Right atrium auricular region (tissue), 2 donors: ENCODE measurements around the gene CAVIN2. TPM values are rescaled to one million over a fixed set of nuclear protein-coding genes. Genes with fewer than 3 reads are reported as not detected.
A peak's percentile ranks its signal among the peaks of the same experiment; 100 is the strongest.

Experiments
- DNase-seq: peaks from one replicate; pipeline ENCODE4 v3.0.0-alpha.2; 2019; ENCODE audit warnings: low spot score
- H3K27ac ChIP-seq, 2 donors: fragments of 200-600 bp; sonication (generic); 1 replicate in 1 of 2; 2 replicates in 1 of 2; pipeline ENCODE4 v1.5.1; 2016 to 2019
- H3K27me3 ChIP-seq, 2 donors: fragments of 200-600 bp; sonication (generic); one replicate each; pipeline versions ENCODE4 v1.5.1 to v1.6.0; 2017 to 2019
- H3K36me3 ChIP-seq: fragments of 200-600 bp; sonication (generic); one replicate; pipeline ENCODE4 v1.5.1; 2016
- H3K4me1 ChIP-seq, 2 donors: fragments of 200-600 bp; sonication (generic); one replicate each; pipeline versions ENCODE4 v1.5.1 to v1.6.0; 2017 to 2019
- H3K4me3 ChIP-seq, 2 donors: fragments of 200-600 bp; sonication (generic); 1 replicate in 1 of 2; 2 replicates in 1 of 2; pipeline ENCODE4 v1.5.1; 2017 to 2019; ENCODE audit warnings: mild to moderate bottlenecking in 1 of 2, moderate library complexity in 1 of 2
- H3K9me3 ChIP-seq, 2 donors: fragments of 200-600 bp; sonication (generic); one replicate each; pipeline ENCODE4 v1.5.1; 2019
- CTCF ChIP-seq, 2 donors: fragments of 200-600 bp; sonication (generic); IDR thresholded peaks; one replicate each; pipeline ENCODE4 v1.5.1; 2019; ENCODE audit warnings: antibody characterized with exemption in 2 of 2
- total RNA-seq, 2 donors: library from RNA; depleted of rRNA; stranded (reverse); fragments of >200 nt; gene quantifications; one replicate each; pipeline ENCODE4 v1.1.0, GENCODE V29; 2016

The CAVIN2 gene
- total RNA-seq, 2 donors from 2014 or later = 118 to 263 TPM

GRCh38 chr2:191836853-191837769 is 9.8 kb downstream of the CAVIN2 start:
- H3K9me3 ChIP-seq = no peaks in the 10 kb centered on the region
- H3K27ac ChIP-seq = peak overlapping the region; percentile 79 to 93
- peaks cover 29% of the 10 kb centered on the region for H3K36me3 ChIP-seq
- no peak for TF ChIP-seq CTCF (IDR thresholded peaks at IDR 0.05)
- no peak for DNase-seq
- H3K27me3 ChIP-seq = no peaks in the 10 kb centered on the region
- H3K4me3 ChIP-seq = peak overlapping the region; percentile 16 to 32
- H3K4me1 ChIP-seq = peaks cover 0 to 77% of the 10 kb centered on the region in 2 donors

- DNase-seq = no peak
- Histone ChIP-seq H3K27ac (peak overlapping the region; percentile 79 to 93), H3K27me3 (no peaks in the 10 kb centered on the region), H3K4me3 (peak overlapping the region; percentile 16 to 32), H3K36me3 (peaks cover 29% of the 10 kb centered on the region), H3K4me1 (peaks cover 0 to 71% of the 10 kb centered on the region in 2 donors), H3K9me3 (no peaks in the 10 kb centered on the region)
- TF ChIP-seq CTCF (IDR thresholded peaks at IDR 0.05) = no peak
Observed at GRCh38 chr2:191836471-191836852, 10.4 kb downstream of the CAVIN2 start.

- TF ChIP-seq CTCF (IDR thresholded peaks at IDR 0.05) = peak in 1 of 2 donors; percentile 47
- Histone ChIP-seq H3K27me3 (no peaks in the 10 kb centered on the region), H3K4me3 (peak overlapping the region; percentile 16 to 32), H3K4me1 (peaks cover 0 to 68% of the 10 kb centered on the region in 2 donors), H3K36me3 (peaks cover 29% of the 10 kb centered on the region), H3K27ac (peak overlapping the region; percentile 79 to 93), H3K9me3 (no peaks in the 10 kb centered on the region)
- no peak for DNase-seq
Observed at GRCh38 chr2:191835539-191836350, 11.1 kb downstream of the CAVIN2 start.

GRCh38 chr2:191835100-191835499 is 11.8 kb downstream of the CAVIN2 start:
- DNase-seq = no peak
- TF ChIP-seq CTCF (IDR thresholded peaks at IDR 0.05) = no peak
- Histone ChIP-seq H3K4me1 (peaks cover 0 to 67% of the 10 kb centered on the region in 2 donors), H3K36me3 (peaks cover 29% of the 10 kb centered on the region), H3K9me3 (no peaks in the 10 kb centered on the region), H3K27me3 (no peaks in the 10 kb centered on the region), H3K4me3 (peak overlapping the region; percentile 16 to 32), H3K27ac (peak overlapping the region; percentile 79 to 93)

GRCh38 chr2:191833356-191833755 is 13.5 kb downstream of the CAVIN2 start:
- Histone ChIP-seq H3K27ac (peak overlapping the region in 1 of 2 donors; percentile 93), H3K36me3 (peaks cover 29% of the 10 kb centered on the region), H3K4me3 (no peak overlapping the region), H3K27me3 (no peaks in the 10 kb centered on the region), H3K4me1 (peaks cover 0 to 51% of the 10 kb centered on the region in 2 donors), H3K9me3 (no peaks in the 10 kb centered on the region)
- DNase-seq = no peak
- no peak for TF ChIP-seq CTCF (IDR thresholded peaks at IDR 0.05)
